OCI-LY3 (cell line): ENCODE measurements around the gene FANCE.

Source experiments
- CTCF ChIP-seq: fragments of 200-600, 300-600 bp; sonication (generic); IDR thresholded peaks from 2 replicates; pipeline ENCODE4 v1.5.1; 2014; ENCODE audit warnings: antibody characterized with exemption, low read length, low read depth
- EZH2phosphoT487 ChIP-seq: fragments of 200-600 bp; shearing (Covaris generic); IDR thresholded peaks from 2 replicates; pipeline ENCODE4 v1.6.1; 2018; ENCODE audit warnings: antibody characterized with exemption, mixed run types, low read depth

- no peak for TF ChIP-seq CTCF
- no peak for TF ChIP-seq EZH2phosphoT487
Observed at GRCh38 chr6:35474131-35474941, 22.2 kb downstream of the FANCE start.
